ENCODE measurements around the gene CASTOR1.

CASTOR1 gene

DNA sequence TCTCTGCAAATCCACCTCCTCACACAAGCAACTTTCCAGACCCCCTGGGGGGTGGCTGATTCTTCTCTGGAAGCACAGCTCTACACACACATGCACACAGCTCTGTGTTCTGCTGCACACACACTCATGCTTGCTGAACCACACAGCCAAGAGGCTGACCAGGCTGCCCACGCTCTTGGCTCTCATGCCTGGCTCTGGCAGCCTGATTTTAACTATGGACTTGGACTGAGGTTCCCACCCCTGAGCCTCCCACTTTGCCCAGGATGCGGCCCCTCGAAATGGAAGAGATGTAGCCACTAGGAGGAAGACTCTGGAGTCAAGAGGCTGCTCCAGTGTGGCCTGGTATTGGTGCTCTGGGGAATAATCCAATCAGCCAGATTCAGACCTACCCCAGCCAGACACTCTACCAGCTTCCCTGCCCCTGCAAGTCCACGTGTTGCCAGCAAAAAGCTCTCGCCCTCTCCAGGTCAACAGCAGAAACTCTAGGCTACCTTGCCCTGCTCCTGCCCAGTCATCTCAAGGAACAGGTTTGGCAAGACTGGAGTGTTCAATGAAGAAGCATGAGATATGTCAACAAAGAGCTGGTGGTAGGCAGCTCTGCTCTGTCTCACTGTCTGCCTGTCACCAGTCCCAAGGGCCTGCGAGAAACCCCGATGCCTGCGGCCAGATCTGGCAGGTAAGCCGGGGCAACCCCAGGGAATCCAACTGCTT is 8.8 kb upstream of the CASTOR1 start:
- DNase-seq, result no peak

- DNase-seq, result no peak
Measured at GRCh38 chr22:30297276-30297990, 8.1 kb upstream of the CASTOR1 start.

DNA sequence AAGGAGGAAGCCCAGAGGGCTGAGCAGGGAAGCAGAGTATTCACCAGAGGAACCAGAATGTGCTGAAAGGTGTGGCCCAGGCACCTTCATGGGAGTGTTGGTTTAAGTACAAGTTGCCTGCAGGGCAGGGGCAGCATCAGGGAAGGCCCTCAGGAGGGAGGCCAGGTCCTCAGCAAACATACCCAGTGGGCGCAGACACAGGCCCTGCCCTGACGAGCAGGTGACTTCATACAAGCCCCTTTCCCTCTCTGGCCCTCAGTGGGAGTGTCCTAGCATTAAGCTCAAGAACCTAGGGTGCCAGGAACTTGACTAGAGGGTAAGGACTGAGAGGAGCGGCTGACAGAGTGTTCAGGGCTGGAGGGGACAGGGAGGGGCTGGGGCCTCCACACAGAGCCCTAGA is 7.5 kb upstream of the CASTOR1 start:
- DNase-seq, result no peak

- DNase-seq, result no peak
Measured at GRCh38 chr22:30296324-30296723, 7.0 kb upstream of the CASTOR1 start.

DNA sequence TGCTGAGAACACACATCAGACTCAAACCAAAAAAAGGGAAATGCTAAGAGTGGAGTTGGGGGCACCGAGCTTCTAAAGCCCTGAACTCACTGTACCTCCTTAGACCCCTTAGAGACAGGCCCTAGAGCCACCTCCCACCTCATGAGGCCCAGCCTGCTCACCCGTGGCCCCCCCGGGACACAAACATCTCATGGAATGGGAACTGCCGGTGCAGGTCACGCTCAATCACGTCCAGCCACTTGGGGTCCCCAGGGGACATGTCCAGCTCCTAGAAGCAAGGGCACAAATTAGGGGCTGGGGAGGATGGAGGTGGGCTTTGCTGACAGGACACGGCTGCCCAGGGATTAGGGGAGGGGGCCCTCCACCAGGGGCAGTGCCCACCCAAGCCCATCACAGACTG is 6.3 kb upstream of the CASTOR1 start:
- DNase-seq, result no peak

- no peak for DNase-seq
Measured at GRCh38 chr22:30294830-30295229, 5.5 kb upstream of the CASTOR1 start.

DNA sequence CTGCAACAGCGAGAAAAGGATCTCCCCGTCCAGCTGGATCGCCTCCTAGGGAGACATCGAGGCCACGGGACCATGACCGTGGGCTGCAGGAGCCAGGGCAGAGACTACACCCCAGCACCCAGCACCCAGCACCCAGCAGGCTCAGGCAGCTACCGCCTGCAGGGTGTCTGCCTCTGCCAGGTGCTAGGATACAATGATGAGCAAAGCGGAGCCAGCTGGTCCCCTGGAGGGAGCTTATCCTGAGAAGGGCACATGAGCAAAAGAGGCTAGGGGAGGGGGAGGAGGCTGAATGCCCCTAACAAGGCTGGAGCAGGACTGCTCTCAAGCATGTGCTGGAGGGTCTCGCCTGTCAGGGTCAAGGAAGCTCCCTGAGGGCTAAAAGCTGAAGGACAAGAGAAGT is 4.8 kb upstream of the CASTOR1 start:
- DNase-seq, result no peak

DNA sequence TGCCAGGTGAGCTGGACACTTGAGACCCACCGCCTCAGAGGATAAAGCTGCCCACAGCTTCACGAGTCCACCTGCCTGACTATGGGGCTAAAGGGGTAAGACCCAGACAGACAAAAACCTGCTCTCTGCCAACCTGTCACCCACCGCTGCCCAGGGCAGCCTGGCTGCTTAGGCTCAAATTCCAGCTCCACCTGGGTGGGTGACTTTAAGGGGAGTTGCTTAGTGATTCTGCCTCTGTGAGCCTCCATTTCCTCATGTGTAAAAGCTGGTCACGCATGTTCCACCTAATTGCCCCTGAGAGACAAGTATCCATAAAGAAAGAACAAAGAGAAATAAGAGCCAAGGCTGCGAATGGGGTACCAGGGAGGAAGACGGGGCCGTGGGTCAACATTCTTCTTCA is 3.7 kb upstream of the CASTOR1 start:
- no peak for DNase-seq

DNA sequence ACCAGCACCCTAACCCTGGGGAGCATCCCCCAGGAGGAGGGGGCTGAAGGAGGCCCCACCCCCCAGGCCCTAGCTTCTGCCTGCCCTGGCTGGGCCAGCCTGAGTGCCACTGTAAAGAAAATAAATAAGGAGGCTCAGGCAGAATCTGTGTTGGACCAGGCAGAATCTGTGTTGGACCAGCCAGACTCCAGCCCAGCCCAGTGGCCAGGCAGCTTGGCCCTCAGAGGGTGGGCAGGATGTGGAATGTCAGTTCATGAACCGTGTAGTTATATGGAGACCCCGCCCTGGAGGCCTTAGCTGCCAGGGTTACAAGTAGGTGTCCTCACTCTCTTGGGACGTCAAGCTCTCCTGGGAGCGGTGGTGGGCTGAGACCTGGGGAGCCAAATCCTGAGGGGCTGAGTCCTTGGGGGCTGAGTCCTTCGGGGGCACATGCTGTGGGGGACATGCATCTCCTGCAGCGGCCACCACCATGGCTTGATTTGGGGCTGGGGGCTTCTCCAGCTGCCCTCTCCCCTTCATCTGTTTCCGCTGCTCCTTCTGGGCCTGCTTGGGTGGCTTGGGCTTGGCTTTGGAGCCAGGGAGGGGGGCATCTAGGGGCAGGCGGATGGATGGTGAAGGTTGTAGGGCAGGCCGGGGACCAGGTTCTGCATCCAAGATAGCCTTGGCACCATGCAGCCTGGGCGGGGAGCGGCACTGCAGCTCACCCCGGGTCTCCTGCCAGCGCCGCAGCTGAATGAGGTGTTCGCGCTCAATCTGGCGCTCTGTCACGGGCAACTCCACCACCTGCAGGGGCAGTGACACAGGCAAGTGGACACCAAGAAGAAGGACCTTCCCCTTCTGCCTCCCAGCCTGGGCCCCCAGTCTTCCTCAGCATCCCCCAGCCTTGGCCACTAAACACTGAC is 3.0 kb upstream of the CASTOR1 start:
- DNase-seq, result no peak

DNA sequence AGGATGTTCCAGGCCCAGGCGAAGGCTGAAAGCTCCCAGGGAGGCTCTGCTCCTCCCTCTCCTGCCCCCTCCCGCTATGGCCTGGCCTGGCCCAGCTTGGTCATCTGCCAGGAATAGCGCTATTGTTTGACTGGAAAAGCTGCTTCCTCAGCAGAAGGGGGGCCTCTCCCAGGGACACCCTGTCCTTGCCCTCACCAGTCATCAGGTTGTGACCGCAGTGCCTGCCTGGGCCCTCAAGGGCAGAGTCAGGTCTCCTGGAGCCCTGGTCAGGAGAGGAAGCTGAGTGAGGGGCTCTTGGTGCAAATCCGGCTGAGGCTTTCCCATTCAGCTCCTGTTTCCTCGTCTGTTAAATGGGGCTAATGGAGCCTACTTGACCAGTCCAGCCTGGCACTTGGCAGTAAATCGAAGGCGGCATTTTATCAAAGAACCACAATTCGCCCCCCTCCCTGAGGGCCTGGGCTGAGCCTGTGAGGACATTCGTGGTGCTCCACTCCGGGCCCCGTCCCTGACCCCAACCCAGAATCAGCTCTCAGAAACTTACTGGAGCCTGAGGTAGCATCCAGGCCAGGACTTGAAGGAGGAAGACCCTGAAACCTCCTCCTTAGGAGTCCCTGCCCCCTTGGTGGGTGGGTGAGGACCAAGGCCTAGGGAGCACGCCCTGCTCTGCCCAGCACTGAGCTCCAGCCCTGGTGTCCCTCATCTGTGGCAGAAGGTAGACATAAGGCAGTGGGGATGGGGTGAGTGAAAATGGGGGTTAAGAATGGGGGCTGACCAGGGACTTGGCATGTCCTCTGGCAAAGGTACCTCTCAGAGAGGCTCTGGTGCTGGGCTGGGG is 2.0 kb upstream of the CASTOR1 start:
- DNase-seq, result peak; percentile 85

DNA sequence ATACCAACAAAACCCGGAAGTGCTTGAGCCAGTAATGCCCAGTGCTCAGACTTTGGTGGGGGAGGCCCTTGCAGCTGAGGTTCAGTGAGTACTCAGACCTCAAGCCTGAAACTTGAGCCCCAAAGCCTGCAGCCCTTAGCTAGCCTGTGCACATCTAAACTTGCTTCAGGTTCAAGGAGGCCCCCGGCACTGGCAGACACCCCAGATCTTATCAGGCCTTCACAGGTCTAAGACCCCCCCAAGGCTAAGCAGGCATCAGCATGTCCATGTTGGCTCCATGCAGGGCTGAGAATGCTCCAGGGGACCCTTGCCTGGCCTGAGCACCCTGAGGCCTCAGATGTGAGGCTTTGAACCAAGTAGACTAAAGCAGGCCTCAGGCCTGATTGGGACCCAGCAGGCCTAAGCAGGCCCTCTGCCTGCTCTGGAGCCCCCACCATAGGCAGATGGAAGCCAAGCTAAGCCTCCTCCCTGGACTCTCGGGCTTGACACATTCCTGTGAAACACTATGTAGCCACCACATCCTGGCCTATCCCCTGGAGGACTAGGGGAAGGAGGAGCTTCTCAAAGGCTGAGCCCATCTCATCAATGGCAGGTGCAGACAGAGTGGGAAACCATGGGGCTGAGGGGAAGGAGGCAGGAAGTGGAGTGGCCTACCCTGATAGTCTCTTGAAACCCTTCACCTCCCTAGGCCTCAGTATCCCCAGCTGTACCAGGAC is 1.2 kb upstream of the CASTOR1 start:
- DNase-seq, result no peak

- DNase-seq, result no peak
Measured at GRCh38 chr22:30289980-30290313, 642 bp upstream of the CASTOR1 start.

GRCh38 chr22:30288419-30289140 is 725 bp downstream of the CASTOR1 start:
- DNase-seq, result no peak

DNA sequence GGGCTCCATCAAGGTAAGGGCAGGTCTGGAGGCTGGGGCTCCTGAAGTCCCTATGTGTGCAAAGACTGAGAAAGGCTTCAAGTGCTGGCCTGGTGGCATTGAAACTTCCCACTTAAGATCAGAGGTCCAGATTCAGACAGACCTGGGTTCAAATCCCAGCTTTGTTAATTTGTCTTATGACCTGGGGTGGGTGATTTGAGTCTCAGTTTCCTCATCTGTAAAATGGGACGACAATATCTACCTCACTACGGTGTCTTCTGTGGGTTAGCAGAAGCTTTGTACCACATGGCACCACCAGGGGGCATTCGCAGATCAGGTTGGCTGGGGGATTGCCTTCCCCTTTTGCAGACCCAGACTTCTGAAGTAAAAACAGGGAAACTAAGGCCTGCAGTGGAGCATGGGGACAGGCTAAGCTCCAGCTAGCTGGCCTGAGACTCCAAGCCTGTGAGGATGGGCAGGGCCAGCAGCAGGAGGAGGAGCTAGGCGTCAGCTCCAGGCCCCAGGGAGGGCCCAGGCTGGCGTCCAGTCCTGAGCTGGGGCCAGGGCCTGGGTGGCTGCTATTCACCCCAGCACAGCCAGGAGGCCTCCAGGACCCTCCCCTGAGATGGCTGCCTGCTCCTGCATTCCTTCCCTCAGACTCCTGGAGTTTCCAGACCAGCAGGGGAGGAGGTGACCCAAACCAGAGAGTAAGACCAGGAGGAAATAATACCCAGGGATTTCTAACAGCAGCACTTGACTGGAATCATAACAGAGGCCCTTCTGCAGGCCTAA is 1.5 kb downstream of the CASTOR1 start:
- peak; percentile 84 for DNase-seq

DNA sequence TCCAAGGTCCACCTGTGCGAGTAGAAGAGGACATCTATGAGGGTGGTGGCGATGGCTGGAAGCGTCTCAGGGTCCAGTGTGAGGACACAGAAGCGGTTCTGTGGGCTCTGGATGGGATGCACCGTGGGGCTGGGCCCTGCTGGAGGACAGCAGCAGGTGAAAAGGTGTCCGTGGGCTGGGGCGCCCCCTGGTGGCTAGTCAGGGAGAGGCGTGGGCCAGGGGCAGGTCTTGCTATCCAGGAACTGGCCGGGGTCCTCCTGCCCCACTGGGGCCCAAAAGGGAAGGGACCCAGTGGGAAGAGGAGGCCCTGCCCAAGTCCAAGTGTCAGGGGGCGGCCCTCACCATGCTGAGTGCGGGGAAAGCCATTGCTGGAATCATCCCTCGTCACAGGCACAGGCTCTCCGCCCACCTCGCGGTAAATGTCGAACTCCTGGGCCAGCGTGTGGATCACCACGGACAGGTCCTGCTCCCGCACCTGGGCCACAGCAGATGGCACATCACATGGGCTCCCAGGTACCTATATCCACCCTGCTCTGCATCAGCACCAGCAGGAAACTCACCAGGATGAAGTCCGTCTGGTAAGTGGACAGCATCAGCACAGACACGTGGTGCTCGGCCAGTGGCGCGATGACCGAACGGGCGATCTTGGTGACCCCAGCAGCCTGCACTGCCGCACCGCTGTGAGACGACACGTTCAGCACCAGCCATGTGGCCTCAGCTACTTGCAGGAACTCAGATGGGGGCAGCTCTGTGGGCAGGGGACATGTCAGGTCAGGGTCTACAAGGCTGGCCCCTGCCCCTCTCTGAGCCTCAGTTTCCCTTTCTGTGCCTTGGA is 2.3 kb downstream of the CASTOR1 start:
- DNase-seq, result peak; percentile 77

GRCh38 chr22:30286331-30286730 is 3.0 kb downstream of the CASTOR1 start:
- DNase-seq, result no peak

DNA sequence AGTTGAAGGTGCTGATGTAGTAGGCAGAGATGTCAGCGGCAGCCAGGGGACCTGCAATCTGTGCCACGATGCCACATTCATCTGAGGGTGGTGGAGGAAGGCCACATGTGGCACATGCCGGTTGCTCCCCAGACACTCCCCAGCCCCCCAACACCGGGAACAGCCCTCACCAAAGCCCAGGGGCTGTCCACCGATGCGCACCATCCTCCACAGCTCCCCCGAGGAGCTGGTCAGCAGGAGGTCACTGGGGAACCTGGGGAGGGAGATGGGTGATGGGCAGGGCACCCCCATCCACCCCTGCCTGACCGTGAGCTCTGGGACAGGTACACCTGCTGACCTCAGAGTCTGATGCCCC is 3.5 kb downstream of the CASTOR1 start:
- no peak for DNase-seq

DNA sequence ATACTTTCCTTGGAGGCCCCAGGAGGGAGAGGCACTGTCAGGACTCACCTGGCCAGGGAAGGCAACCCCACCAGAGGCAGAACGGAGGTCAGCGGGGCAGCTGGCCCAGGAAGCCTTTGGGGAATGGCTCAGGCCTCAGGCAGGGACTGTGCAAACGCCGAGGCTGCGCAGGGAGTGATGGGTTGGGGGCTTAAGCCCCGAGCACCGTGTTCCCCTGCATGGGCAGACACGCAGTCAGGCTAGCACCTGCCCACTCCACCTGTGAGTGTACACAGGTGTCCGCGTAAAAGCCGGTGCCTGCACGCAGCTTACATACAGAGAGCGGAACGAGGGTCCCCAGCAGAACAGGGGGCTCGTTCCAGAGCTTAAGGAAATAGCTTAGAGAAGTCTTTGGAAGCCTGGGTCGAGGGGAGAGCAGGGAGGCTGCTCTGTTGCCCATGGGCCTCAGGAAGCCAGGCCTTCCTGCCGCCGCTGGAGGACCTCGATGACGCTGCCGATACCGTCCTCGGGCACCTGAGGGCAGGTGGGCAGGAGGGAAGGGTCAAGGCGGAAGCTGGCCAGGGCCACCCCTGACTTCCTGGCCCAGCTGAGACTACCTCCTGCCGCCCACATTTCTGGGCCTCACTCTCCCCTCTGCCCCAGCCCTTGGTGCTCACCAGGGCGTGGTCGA is 4.0 kb downstream of the CASTOR1 start:
- DNase-seq, result no peak

DNA sequence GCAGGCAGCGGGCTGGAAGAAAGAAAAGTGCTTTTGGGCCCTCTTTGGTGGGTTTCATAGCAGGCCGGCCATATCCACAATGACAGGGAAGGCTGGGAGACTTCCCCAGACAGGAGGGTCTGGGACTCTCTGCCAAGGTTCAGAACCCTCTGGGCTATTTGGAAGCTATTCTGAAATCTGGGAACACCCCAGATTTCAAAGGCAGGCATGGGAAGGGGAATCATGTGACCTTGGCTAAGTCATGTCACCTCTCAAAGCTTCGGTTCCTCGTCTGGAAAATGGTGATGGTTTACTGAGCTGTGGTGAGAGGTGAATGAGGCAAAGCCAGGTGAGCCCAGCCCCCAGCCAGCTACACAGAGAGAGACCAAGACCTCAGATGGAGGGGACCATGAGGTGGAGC is 4.6 kb downstream of the CASTOR1 start:
- no peak for DNase-seq
